ENCODE measurements around the gene RYR3. TPM values are rescaled to one million over a fixed set of nuclear protein-coding genes. Genes with fewer than 3 reads are reported as not detected.

RYR3 gene
- total RNA-seq, 4 donors from 2014 or later, result 0.65 to 7.5 (median 2.6) TPM

GRCh38 chr15:33618350-33618749 lies 307.6 kb downstream of the RYR3 start:
- no peak for DNase-seq (ENCODE audit: low spot score)
- ATAC-seq (ENCODE audit: low FRiP score), result no peak
- no peak for TF ChIP-seq CTCF (IDR thresholded peaks at IDR 0.05)

GRCh38 chr15:33621141-33621540 lies 310.4 kb downstream of the RYR3 start:
- DNase-seq (ENCODE audit: low spot score) (no peak), ATAC-seq (ENCODE audit: low FRiP score) (no peak)
- no peak for TF ChIP-seq CTCF (IDR thresholded peaks at IDR 0.05)

- no peak for TF ChIP-seq CTCF (IDR thresholded peaks at IDR 0.05)
- ATAC-seq (ENCODE audit: low FRiP score) (no peak), DNase-seq (ENCODE audit: low spot score) (no peak)
These were observed 312.2 kb downstream of the RYR3 start for GRCh38 chr15:33623010-33623409.

- ATAC-seq (ENCODE audit: low FRiP score) (no peak), DNase-seq (ENCODE audit: low spot score) (no peak)
- no peak for TF ChIP-seq CTCF (IDR thresholded peaks at IDR 0.05)
These were observed 313.7 kb downstream of the RYR3 start for GRCh38 chr15:33624439-33624838.

- no peak for ATAC-seq (ENCODE audit: low FRiP score)
- no peak for DNase-seq (ENCODE audit: low spot score)
- TF ChIP-seq CTCF (IDR thresholded peaks at IDR 0.05), result no peak
These were observed 318.9 kb downstream of the RYR3 start for GRCh38 chr15:33629647-33630046.

- ATAC-seq (ENCODE audit: low FRiP score) (no peak), DNase-seq (ENCODE audit: low spot score) (no peak)
- TF ChIP-seq CTCF (IDR thresholded peaks at IDR 0.05), result no peak
These were observed 325.5 kb downstream of the RYR3 start for GRCh38 chr15:33636234-33636633.

- ATAC-seq (ENCODE audit: low FRiP score) (no peak), DNase-seq (ENCODE audit: low spot score) (no peak)
- TF ChIP-seq CTCF (IDR thresholded peaks at IDR 0.05), result no peak
These were observed 326.2 kb downstream of the RYR3 start for GRCh38 chr15:33636958-33637357.
